Measurements from ENCODE around the gene STARD3.

STARD3 gene

GRCh38 chr17:39593371-39593770 lies 43.6 kb upstream of the STARD3 start:
- no peaks in the 10 kb centered on the region for H3K27me3 ChIP-seq (ENCODE audit: insufficient read depth, low read length, poor library complexity, severe bottlenecking)

GRCh38 chr17:39595294-39595693 lies 41.6 kb upstream of the STARD3 start:
- no peaks in the 10 kb centered on the region for H3K4me1 ChIP-seq (ENCODE audit: insufficient read depth, low read length, poor library complexity, severe bottlenecking)
- no peak for TF ChIP-seq EZH2phosphoT487 (IDR thresholded peaks at IDR 0.05; ENCODE audit: borderline replicate concordance)

More at GRCh38 chr17:39593371-39593770, 43.6 kb upstream of the STARD3 start:
- no peak overlapping the region for H3K4me2 ChIP-seq (ENCODE audit: low read depth, low read length, poor library complexity, severe bottlenecking)
- H3K9me3 ChIP-seq (ENCODE audit: insufficient read depth, low read depth, low read length) = no peaks in the 10 kb centered on the region
- H3K36me3 ChIP-seq (ENCODE audit: insufficient read depth, low read length) = no peaks in the 10 kb centered on the region
- H3F3A ChIP-seq (ENCODE audit: low read depth) = no peaks in the 10 kb centered on the region
- H3K9ac ChIP-seq (ENCODE audit: low read depth, low read length, poor library complexity, severe bottlenecking) = no peak overlapping the region
- H4K20me1 ChIP-seq (ENCODE audit: insufficient read depth, low read length, poor library complexity, severe bottlenecking) = no peaks in the 10 kb centered on the region
- no peaks in the 10 kb centered on the region for H3K9me2 ChIP-seq (replicated peaks; ENCODE audit: low read depth, low read length)
- TF ChIP-seq EZH2phosphoT487 (IDR thresholded peaks at IDR 0.05; ENCODE audit: borderline replicate concordance) (no peak), CTCF (conservative IDR thresholded peaks at IDR 0.05; ENCODE audit: low read length) (no peak)
- no peak overlapping the region for H2AFZ ChIP-seq (ENCODE audit: low read length)
- no peaks in the 10 kb centered on the region for H3K79me2 ChIP-seq (ENCODE audit: insufficient read depth, low read length)
- H3K4me3 ChIP-seq (ENCODE audit: low read length, poor library complexity, severe bottlenecking) = no peak overlapping the region
- H3K4me1 ChIP-seq (ENCODE audit: insufficient read depth, low read length, poor library complexity, severe bottlenecking) = no peaks in the 10 kb centered on the region

GRCh38 chr17:39595928-39596510 lies 40.9 kb upstream of the STARD3 start:
- H3K9ac ChIP-seq (ENCODE audit: low read depth, low read length, poor library complexity, severe bottlenecking) = no peak overlapping the region
- no peak for TF ChIP-seq EZH2phosphoT487 (IDR thresholded peaks at IDR 0.05; ENCODE audit: borderline replicate concordance)
- no peak for TF ChIP-seq CTCF (conservative IDR thresholded peaks at IDR 0.05; ENCODE audit: low read length)
- H3K4me2 ChIP-seq (ENCODE audit: low read depth, low read length, poor library complexity, severe bottlenecking) = no peak overlapping the region
- H3K4me1 ChIP-seq (ENCODE audit: insufficient read depth, low read length, poor library complexity, severe bottlenecking) = no peaks in the 10 kb centered on the region
- H2AFZ ChIP-seq (ENCODE audit: low read length) = no peak overlapping the region
- H3K9me2 ChIP-seq (replicated peaks; ENCODE audit: low read depth, low read length) = no peaks in the 10 kb centered on the region
- H3K36me3 ChIP-seq (ENCODE audit: insufficient read depth, low read length) = no peaks in the 10 kb centered on the region
- no peaks in the 10 kb centered on the region for H3F3A ChIP-seq (ENCODE audit: low read depth)
- no peaks in the 10 kb centered on the region for H4K20me1 ChIP-seq (ENCODE audit: insufficient read depth, low read length, poor library complexity, severe bottlenecking)
- H3K27me3 ChIP-seq (ENCODE audit: insufficient read depth, low read length, poor library complexity, severe bottlenecking) = peaks cover 19% of the 10 kb centered on the region
- no peaks in the 10 kb centered on the region for H3K79me2 ChIP-seq (ENCODE audit: insufficient read depth, low read length)
- H3K4me3 ChIP-seq (ENCODE audit: low read length, poor library complexity, severe bottlenecking) = no peak overlapping the region
- H3K9me3 ChIP-seq (ENCODE audit: insufficient read depth, low read depth, low read length) = no peaks in the 10 kb centered on the region

More at GRCh38 chr17:39595294-39595693, 41.6 kb upstream of the STARD3 start:
- H3F3A ChIP-seq (ENCODE audit: low read depth) = no peaks in the 10 kb centered on the region
- H3K9me2 ChIP-seq (replicated peaks; ENCODE audit: low read depth, low read length) = no peaks in the 10 kb centered on the region
- no peak overlapping the region for H3K4me2 ChIP-seq (ENCODE audit: low read depth, low read length, poor library complexity, severe bottlenecking)
- H4K20me1 ChIP-seq (ENCODE audit: insufficient read depth, low read length, poor library complexity, severe bottlenecking) = no peaks in the 10 kb centered on the region
- no peaks in the 10 kb centered on the region for H3K9me3 ChIP-seq (ENCODE audit: insufficient read depth, low read depth, low read length)
- no peaks in the 10 kb centered on the region for H3K79me2 ChIP-seq (ENCODE audit: insufficient read depth, low read length)
- no peaks in the 10 kb centered on the region for H3K36me3 ChIP-seq (ENCODE audit: insufficient read depth, low read length)
- no peak overlapping the region for H3K4me3 ChIP-seq (ENCODE audit: low read length, poor library complexity, severe bottlenecking)
- H2AFZ ChIP-seq (ENCODE audit: low read length) = no peak overlapping the region
- H3K9ac ChIP-seq (ENCODE audit: low read depth, low read length, poor library complexity, severe bottlenecking) = no peak overlapping the region
- H3K27me3 ChIP-seq (ENCODE audit: insufficient read depth, low read length, poor library complexity, severe bottlenecking) = peaks cover 11% of the 10 kb centered on the region
